RPMI7951 (cell line): ENCODE results near the gene DOHH. TPM values are rescaled to one million over a fixed set of nuclear protein-coding genes. Genes with fewer than 3 reads are reported as not detected.

Experiments
- DNase-seq: peaks from one replicate; pipeline ENCODE4 v3.0.0-alpha.2; 2012; ENCODE audit warnings: low read depth
- total RNA-seq: library from RNA; depleted of rRNA; stranded (reverse); fragments of >200 nt; shearing (Covaris generic); gene quantifications from 2 replicates; pipeline ENCODE4 v1.2.3, GENCODE V29; 2014

Gene DOHH
- total RNA-seq, 1 experiment from 2014 or later: 9.1 TPM

DNA sequence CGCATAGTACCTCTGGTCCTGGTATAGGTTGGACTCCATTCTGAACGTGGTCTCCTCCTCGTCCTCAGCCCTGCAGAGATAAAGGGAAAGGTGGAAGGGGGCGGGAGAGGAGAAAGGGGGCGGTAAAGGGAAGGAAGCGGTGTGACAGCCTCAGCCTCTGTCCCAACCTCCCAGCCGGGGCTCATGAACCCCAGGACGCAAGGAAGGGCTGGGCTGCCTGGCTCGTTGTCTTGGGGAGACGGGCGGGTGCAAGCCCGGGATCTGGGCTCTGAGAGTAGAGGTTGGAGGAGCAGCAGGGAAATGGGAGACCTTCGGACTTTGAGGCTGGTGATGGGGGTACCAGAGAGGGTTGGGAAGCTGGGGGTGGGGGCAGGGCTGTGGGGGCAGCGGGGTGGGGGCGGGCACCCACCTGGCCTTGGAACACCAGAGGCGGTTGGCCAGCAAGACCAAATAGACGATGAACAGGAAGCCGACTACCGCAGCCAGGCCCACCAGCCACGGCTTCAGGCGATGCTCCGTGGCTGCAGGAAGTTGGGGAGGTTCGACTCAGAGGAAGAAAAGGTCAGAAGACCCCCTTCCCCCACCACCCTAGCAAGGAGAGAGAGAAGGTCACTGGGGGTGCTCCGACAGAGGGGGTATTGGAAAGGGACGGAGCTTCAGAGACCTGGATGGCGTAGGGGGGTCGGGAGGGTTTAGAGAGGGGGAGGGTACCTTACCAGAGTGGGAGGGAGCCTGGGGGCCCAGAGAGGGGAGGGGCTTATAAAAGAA, 21.9 kb downstream of the DOHH start:
- no peak for DNase-seq

GRCh38 chr19:3477951-3478350, 22.5 kb downstream of the DOHH start:
- no peak for DNase-seq

GRCh38 chr19:3477506-3477905, 23.0 kb downstream of the DOHH start:
- DNase-seq: no peak

DNA sequence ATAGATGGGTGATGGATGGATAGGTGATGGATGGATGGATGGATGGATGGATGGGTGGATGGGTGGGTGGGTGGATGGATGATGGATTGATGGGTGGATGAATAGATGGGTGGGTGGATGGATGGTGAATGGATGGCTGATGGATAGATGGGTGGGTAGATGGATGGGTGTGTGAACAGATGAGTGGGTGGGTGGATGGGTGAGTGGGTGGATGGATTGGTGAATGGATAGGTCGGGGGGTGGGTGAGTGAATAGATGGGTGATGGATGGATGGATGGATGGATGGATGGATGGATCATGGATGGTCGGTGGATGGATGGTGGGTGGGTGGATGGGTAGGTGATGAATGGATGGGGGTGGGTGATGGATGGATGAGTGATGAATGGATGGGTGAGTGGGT, 23.6 kb downstream of the DOHH start:
- DNase-seq: no peak

DNA sequence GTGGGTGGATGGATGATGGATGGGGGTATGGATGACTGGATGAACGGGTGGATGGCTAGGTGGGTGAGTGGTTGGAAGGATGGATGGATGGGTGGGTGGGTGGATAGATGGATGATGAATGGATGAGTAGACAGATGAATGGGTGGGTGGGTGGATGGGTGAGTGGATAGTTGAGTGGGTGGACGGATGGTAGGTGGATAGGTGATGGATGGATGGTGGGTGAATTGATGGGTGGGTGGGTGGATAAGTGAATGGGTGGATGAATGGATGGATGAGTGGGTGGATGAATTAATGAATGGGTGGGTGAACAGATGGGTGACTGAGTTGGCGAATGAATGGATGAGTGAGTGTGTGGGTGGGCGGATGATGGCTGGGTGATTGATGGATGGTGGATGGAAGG, 25.0 kb downstream of the DOHH start:
- no peak for DNase-seq

GRCh38 chr19:3474614-3475013, 25.9 kb downstream of the DOHH start:
- no peak for DNase-seq

DNA sequence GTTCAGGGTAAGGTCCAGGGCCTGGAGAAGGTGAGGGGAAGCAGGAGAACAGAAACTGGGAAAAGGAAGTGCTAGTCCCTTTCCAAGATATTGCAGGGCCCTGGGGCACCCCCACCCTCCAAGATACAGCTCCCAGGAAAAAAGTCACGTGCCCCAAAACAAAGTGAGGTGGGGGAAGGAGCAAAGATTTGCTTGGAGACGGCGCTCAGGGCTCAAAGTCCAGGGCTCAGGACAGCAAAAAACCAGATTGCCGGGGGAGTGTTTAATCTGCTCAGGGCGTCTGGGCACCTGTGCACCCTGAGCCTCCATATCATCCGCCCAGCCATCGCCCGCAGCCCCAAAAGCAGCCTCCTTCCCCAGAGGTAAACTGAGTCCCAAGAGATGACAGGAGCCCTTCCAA, 26.5 kb downstream of the DOHH start:
- no peak for DNase-seq

DNA sequence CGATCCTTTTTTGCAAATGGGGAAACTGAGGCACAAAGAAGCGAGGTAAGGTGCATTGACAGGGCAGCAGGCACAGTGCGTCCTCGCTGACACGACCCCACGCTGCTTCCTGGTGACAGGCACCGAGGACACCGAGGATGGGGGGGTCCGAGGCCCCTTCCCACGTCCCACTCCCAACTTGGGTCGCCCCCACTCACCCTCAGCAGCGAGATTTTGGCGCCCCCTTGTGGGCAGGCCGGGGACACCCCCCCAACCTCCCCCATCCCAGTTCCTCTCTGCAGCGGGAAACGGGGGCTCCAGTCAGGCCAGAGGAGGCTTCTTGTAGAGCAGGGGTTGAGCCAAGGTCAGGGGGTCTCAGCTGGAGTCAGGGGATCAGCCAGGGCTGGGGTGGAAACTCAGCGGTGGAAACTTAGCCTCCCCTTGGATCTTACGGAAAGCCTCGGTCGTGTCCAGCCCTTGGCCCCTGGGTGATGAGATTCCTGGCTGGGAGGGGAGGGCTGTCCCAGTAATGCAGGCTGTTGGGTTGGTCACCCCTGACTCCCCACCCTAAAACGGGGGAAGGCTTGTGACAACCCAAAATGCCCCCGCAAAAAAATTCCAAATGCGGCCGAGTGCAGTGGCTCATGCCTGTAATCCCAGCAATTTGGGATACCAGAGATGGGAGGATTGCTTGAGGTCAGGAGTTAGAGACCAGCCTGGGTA, 28.4 kb downstream of the DOHH start:
- DNase-seq: no peak

GRCh38 chr19:3470500-3471128, 29.9 kb downstream of the DOHH start:
- DNase-seq: no peak

DNA sequence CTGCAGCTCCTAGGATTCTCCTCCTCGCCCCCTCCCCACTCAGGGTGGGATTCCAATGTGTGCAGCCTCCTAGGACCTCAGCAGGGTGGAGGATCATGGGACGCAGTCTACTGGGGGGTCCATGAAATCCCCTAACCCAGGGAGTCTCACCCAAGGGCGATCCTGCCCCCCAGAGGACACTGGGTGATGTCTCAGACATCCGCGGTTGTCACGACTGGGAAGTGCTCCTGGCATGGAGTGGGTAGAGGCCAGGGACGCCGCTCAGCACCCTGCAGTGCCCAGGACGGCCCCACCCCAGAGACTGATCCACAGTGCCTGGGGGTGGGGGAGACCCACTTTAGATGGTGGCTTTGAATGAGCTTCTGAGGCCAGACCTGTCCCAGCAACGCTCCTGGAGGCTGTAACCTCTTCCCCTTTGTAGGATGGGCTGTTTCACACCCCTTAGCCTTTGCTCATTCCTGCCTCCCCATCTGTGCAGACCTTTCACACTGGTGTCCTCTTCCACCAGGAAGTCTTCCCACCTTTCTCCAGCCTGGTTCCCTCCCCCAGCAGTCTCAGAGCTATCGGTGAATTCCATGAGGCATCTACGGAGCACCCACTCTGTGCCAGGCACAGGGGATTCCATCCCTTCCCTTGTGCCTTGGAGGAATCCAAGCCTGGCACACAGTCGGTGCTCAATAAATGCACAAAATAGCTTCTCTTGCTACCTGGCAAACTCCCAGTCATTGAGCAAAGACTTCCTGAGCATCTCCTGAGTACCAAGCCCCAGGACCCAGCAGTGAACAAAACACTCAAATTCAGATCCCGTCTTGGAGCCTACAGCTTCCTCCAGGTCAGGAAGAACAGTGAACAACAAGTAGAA, 30.6 kb downstream of the DOHH start:
- no peak for DNase-seq

DNA sequence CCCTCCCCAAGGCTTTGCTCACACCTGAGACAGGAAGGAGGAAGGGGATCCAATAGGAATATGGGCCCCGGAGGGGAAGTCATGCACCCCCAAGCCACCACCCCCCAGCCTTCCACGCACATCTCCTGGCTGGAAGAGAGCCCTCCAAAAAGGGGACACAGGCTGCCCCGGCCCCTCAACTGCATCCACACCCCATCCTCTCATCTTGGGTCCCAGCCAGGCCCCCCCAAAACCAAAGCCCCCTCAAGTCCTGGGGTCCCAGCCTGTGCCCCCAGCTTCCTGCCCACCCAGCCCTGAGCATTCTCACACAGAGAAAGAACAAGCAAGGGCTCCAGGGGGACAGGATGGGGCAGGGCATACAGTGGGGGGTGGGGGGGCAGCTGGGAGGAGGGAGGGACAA, 32.3 kb downstream of the DOHH start:
- DNase-seq: no peak

- no peak for DNase-seq
Measured at GRCh38 chr19:3467437-3468198, 32.9 kb downstream of the DOHH start.

GRCh38 chr19:3466635-3467034, 33.8 kb downstream of the DOHH start:
- no peak for DNase-seq

- no peak for DNase-seq
Measured at GRCh38 chr19:3465552-3465951, 34.9 kb downstream of the DOHH start.

- no peak for DNase-seq
Measured at GRCh38 chr19:3464587-3465235, 35.8 kb downstream of the DOHH start.

DNA sequence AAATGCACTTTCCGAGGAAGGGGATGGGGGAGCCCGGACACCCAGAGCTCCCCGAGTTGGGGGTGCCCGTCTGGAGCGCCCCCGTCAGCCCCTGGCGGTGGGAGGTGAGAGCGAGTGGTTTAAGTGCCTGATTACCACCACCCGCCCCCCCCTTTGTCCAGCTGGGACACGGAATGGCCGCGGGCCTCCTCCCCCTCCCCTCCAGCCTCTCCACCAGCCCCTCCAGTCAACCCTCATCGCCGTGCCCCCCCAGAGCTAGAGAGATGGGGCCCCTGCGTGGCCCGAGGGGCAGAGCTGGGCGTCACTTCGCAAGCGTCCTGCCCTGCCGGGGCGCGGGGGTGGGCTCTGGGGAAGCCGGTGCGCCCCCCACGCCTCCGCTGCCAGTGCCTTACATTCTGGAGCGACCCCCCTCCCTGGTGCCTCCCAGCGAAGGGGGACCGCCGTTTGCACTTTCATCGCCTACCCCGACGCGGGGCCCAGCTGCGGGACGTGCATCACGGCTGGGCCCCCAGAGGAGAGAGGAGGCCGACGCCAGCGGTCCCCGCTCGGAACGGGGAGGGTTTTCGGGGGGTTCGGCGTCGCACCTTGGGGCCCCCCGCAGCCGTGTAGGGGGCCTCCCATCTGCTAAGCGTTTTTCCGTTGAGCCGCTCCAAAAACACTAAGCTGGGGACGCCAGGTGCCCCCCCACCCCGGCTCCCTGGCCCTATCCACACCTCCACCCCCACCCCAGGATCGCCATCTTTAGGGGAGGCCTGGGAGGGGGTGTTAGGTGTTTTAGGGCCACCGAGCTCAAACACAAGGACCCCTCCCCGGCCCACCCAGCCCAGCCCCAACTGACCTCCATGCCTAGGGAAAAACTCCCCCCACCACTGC, 36.5 kb downstream of the DOHH start:
- DNase-seq: no peak

DNA sequence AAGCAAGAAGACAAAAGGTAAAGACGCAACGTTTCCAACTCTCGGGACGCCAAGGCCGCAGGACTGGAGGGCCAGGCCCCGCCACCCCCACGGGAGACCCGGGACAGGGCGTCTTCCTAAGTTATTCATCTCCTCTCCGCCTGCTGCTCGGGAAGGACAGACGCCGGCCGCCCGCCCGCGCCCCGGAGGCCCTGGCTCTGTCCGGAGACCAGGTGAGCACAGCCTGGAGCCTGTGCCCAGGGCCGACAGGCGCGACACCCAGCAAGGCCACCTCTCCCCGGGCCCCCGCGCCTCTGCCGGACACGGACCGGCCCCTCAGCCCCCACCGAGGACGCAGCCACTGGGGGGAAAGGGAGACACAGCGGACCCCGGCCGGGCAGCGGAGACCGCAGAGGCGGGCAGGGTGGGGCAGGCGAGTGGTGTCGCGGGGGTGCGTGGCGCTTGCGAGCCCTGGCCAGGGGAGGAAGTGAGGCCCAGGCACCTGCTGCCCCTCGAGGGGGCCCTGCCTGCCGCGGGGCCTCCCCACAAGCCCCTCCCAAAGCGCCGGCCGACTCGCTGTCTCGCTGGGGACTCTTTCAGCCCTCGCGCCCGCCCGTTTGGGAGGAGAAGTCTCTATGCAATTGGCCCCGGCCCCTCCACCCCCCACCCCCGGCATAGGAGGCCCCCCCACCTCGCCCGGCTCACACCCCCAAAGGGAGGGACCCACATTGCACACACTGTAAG, 37.3 kb downstream of the DOHH start:
- DNase-seq: no peak

GRCh38 chr19:3459965-3460582, 40.4 kb downstream of the DOHH start:
- no peak for DNase-seq
